H1 (cell line): ENCODE results near the gene FAN1. TPM values are rescaled to one million over a fixed set of nuclear protein-coding genes. Genes with fewer than 3 reads are reported as not detected.

Experiments used
- EZH2 ChIP-seq: fragments of 200-600 bp; sonication (generic); IDR thresholded peaks from 2 replicates; pipeline ENCODE4 v1.7.1; 2012; ENCODE audit warnings: low read depth, mild to moderate bottlenecking, moderate library complexity, low read length, inconsistent platforms; ENCODE audit not compliant: severe bottlenecking
- KDM4A ChIP-seq: IDR thresholded peaks from one replicate; pipeline ENCODE4 v1.7.1; 2012; ENCODE audit warnings: low read depth, mild to moderate bottlenecking, moderate library complexity, low read length, inconsistent platforms; ENCODE audit not compliant: severe bottlenecking
- NANOG ChIP-seq: IDR thresholded peaks from 2 replicates; pipeline ENCODE4 v1.6.1; 2011; ENCODE audit warnings: low read length, low read depth, mild to moderate bottlenecking, inconsistent platforms; ENCODE audit not compliant: insufficient read depth, poor library complexity, severe bottlenecking
- SP4 ChIP-seq: IDR thresholded peaks from 2 replicates; pipeline ENCODE4 v1.6.1; 2012; ENCODE audit warnings: low read length, inconsistent platforms
- SRF ChIP-seq: IDR thresholded peaks from 2 replicates; pipeline ENCODE4 v1.6.1; 2011; ENCODE audit warnings: mild to moderate bottlenecking, low read depth, low read length, moderate library complexity
- USF2 ChIP-seq: IDR thresholded peaks from 2 replicates; pipeline ENCODE4 v1.6.1; 2011; ENCODE audit warnings: low read length, improper control_type of control experiment
- polyA plus RNA-seq, 7 experiments: library from polyadenylated mRNA; depleted of rRNA in 3 of 7; stranded (reverse) in 5 of 7; unstranded in 2 of 7; fragments of >200 nt in 5 of 7; fragments of 200-250 nt in 2 of 7; gene quantifications; 1 replicate in 5 of 7; 2 replicates in 1 of 7; 4 replicates in 1 of 7; pipeline versions ENCODE4 v1.2.1 to v1.2.3, GENCODE V29; 2011 to 2013; ENCODE audit warnings: missing spikeins in 2 of 7, mixed read lengths in 2 of 7
- total RNA-seq: library from RNA; stranded (reverse); fragmentation: NEBNext Ultra II Directional; extraction: Animal tissue kit (Norgen Biotek cat#: 25700); gene quantifications from 2 replicates; pipeline ENCODE4 v1.2.1, GENCODE V29; 2021

FAN1 gene
- total and polyA plus RNA-seq, 2 of the 8 experiments (the other 6 are each of a cell fraction or from before 2014, with no cell fraction given), result 8.6 to 24.9 TPM

DNA sequence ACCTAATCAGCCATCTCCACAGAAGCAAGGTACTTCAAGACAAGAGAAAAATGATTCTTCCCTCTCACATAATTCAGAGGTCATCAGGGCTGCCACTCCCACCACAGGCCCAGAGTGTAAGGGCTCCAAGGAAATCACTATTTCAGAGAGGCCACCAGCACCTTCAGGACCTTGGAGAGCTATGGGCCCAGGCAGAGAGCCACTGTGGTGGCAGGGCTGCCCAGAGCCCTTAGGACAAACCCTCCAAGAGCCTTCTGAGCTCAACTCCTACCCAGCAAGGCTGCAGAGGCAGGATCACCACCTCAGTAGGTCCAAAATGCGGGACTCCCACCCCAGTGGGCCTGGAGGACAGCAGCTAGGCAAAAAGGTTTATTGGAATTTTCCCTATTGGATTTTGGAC lies 17.9 kb upstream of the FAN1 start (continued):
- no peak for TF ChIP-seq KDM4A
- TF ChIP-seq EZH2, result no peak
- TF ChIP-seq SP4, result no peak
- no peak for TF ChIP-seq NANOG
- no peak for TF ChIP-seq SRF
- no peak for TF ChIP-seq USF2
